Effector memory CD4-positive, alpha-beta T cell (primary cell): ENCODE measurements around the gene N4BP3.

Source experiments
- DNase-seq, 3 donors: peaks; one replicate each; pipeline ENCODE4 v3.0.0-alpha.2; 2020
- H3K27ac ChIP-seq: 2 replicates; pipeline ENCODE4 v1.7.0; 2013; ENCODE audit warnings: mild to moderate bottlenecking, low read length, moderate library complexity; ENCODE audit not compliant: insufficient read depth, poor library complexity, severe bottlenecking
- H3K27me3 ChIP-seq: replicated peaks from 2 replicates; pipeline ENCODE4 v1.7.0; 2013; ENCODE audit warnings: mild to moderate bottlenecking, low read length; ENCODE audit not compliant: insufficient read depth, control insufficient read depth, poor library complexity, severe bottlenecking
- H3K36me3 ChIP-seq: 2 replicates; pipeline ENCODE4 v1.7.0; 2013; ENCODE audit warnings: mild to moderate bottlenecking, low read length, moderate library complexity; ENCODE audit not compliant: control insufficient read depth, insufficient read depth
- H3K4me1 ChIP-seq: 2 replicates; pipeline ENCODE4 v1.7.0; 2013; ENCODE audit warnings: low read length, mild to moderate bottlenecking; ENCODE audit not compliant: control insufficient read depth, insufficient read depth, poor library complexity, severe bottlenecking
- H3K4me3 ChIP-seq: 2 replicates; pipeline ENCODE4 v1.7.0; 2013; ENCODE audit warnings: low read length, low read depth, mild to moderate bottlenecking; ENCODE audit not compliant: insufficient read depth, poor library complexity, severe bottlenecking
- H3K9me3 ChIP-seq: 2 replicates; pipeline ENCODE4 v1.7.0; 2013; ENCODE audit warnings: mild to moderate bottlenecking, low read length, moderate library complexity; ENCODE audit not compliant: control insufficient read depth

N4BP3 gene

DNA sequence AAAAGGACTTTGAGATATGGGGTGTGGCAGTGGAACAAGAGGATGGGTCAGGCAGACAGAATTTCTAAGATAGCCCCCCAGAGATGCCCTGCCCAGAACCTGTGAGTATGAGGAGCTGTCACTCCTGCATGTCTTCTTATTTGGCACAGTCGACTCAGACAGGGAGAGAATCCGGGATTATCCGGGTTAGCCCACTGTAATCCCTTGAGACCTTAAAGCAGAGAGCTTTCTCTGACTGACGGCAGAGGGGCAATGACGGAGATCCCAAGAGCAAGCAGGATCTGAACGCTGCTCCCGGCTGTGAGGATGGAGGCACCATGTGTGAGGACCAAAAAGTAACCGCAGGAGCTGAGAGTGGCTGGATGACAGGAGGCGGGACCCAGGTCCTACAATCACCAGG is 49.1 kb downstream of the N4BP3 start:
- Histone ChIP-seq H3K36me3 (no peaks in the 10 kb centered on the region), H3K27ac (no peak overlapping the region), H3K4me1 (peaks cover 6% of the 10 kb centered on the region), H3K27me3 (no peaks in the 10 kb centered on the region), H3K4me3 (no peak overlapping the region), H3K9me3 (no peaks in the 10 kb centered on the region)
- DNase-seq = no peak

DNA sequence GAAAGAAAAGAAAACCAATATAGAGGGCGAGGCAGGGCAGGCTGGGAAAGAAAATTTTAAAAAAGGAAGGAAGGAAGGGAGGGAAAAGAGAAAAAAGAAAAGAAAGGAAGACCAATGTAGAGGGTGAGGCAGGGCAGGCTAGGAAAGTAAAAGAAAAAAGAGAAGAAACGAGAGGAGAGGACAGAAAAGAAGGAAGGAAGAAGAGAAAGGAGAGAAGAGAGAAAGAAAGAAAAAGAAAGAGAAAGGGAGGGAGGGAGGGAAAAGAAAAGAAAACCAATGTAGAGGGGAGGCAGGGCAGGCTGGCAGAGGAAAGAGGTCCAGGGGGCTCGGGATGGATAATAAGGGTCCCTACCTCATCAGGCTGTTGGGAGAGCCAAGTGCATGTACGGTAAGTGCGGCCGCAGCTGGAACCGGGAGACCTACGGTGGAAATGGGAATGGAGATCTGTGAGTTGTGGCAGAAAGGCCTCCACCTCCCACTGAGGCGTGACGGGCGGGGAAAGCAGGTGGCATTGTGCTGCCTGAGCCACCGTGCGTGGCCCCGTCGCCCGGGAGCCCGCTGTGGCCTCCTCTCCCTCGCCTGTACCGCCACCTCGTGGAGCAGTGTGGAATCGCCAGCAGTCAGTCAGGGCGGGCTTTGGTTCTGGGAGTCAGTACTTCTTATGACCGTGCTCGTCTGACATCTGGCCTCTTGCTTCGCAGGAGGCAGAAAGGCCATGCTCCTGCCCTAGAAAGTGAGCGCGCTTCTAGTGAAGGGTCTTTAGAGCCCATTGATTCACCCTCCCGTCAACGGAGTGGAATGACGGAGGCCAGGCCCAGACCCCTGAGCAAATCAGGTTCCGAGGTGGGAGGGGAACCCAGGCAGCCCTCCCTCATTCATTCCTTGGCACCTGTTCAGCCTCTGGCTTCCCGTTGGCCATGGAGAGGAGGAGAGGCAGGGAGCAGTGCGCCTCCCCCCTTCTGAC is 50.7 kb downstream of the N4BP3 start:
- H3K4me3 ChIP-seq = no peak overlapping the region
- no peaks in the 10 kb centered on the region for H3K9me3 ChIP-seq
- DNase-seq = peak; percentile 77 to 84 (median 80)
- no peaks in the 10 kb centered on the region for H3K36me3 ChIP-seq
- H3K27ac ChIP-seq = no peak overlapping the region
- no peaks in the 10 kb centered on the region for H3K27me3 ChIP-seq
- H3K4me1 ChIP-seq = peaks cover 6% of the 10 kb centered on the region

DNA sequence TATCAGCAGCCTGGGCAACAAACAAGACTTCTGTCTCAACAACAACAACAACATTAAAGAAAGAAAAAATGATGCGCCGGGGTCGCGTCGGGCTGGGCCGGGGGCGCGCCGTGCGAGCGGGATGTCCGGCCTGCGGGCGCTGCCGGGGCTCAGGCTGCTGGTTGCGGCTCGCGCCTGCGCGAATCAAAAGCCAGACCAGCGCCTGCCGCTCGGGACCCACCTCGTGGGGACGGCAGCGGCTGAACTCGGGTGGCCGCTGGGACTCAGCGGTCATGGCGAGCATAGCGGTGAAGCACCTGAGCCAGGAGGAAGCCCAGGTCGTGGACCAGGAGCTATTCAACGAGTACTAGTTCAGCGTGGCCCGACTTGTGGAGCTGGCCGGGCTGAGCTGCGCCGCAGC is 52.2 kb downstream of the N4BP3 start:
- Histone ChIP-seq H3K27ac (no peak overlapping the region), H3K27me3 (no peaks in the 10 kb centered on the region), H3K36me3 (no peaks in the 10 kb centered on the region), H3K9me3 (no peaks in the 10 kb centered on the region), H3K4me1 (peaks cover 6% of the 10 kb centered on the region), H3K4me3 (no peak overlapping the region)
- DNase-seq = no peak

DNA sequence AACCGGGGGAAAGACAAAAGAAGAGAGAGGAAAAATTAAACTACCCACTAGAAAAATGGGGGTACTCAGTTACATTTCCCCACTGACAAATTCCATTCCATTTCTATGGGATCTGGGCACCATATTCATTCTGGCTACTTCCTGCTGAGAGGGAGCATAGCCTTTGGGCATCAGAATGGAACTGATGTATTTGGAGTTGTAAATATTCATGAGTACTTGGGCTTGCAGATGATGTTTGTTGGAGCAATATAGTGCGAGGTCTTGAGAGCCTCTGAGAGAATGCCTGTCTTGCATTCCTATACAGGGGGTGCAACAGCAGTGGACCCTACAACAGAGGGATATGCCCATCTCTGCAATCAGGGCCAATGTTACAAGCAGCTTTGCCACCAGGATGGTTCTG is 57.1 kb downstream of the N4BP3 start:
- no peaks in the 10 kb centered on the region for H3K27me3 ChIP-seq
- H3K9me3 ChIP-seq = no peaks in the 10 kb centered on the region
- no peak overlapping the region for H3K27ac ChIP-seq
- no peaks in the 10 kb centered on the region for H3K36me3 ChIP-seq
- H3K4me3 ChIP-seq = no peak overlapping the region
- DNase-seq = no peak
- no peaks in the 10 kb centered on the region for H3K4me1 ChIP-seq

DNA sequence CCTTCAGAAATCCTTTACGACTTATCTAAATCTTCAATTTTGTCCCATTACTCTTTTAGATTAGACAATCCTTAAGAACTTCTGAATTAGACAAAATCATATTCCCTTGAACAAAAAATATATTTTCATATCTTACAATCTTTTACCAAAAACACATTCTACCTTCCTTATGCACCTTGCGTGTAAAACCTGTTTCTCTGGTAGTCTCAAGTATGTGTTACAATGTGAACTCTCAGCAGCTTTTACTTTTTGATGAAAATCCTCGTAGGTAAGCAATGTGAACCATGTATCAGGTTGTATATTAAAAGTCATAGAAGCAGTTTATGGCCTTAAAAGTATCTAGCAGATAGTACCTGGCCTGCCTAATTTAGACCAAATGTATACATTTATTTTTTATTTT is 61.1 kb downstream of the N4BP3 start:
- DNase-seq = no peak

More for the DNA sequence above, 61.1 kb downstream of the N4BP3 start:
- H3K36me3 ChIP-seq = no peaks in the 10 kb centered on the region
- no peak overlapping the region for H3K4me3 ChIP-seq
- no peaks in the 10 kb centered on the region for H3K9me3 ChIP-seq
- no peaks in the 10 kb centered on the region for H3K4me1 ChIP-seq
- no peaks in the 10 kb centered on the region for H3K27me3 ChIP-seq
- H3K27ac ChIP-seq = no peak overlapping the region
